ENCODE results near the gene RPS6KA4. TPM values are rescaled to one million over a fixed set of nuclear protein-coding genes. Genes with fewer than 3 reads are reported as not detected.
"Not testable (repeated sequence)": the region's sequence is repeated elsewhere in the genome, so short reads cannot be mapped to it uniquely, and the experiment has no call there.

RPS6KA4 gene
- total RNA-seq, 2 experiments from 2014 or later = 7.3 to 9.2 TPM

DNA sequence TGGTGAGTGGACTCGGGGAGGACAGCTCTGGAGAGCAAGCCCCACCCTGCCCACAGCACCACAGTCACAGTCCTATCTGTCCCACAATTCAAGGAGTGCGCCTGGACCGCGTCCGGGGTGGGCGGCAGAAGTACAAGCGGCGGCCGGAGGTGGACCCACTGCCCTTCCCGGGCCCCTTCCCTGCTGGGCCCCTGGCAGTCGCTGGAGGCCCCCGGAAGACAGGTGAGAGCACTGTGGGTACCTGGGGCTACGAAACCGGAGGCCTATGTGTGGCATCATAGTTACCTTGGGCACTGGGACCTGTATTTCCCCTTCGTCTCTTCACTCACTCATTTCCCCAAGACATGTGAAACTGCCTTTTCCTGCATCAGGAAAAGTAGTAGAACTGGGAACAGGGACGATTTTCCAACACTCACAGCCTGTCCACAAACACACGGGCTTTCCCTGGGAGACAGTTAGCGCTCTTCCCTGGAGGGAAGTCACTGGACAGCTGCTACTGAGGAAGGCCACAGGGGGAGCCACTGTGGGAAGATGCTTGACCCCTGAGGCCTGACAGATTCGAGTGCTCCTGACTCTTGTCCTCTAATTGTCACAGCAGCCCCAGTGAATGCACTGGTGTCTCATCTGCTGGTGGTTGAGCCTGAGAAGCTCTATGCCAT lies 44.7 kb upstream of the RPS6KA4 start:
- DNase-seq = no peak
- no peak overlapping the region for H3K4me3 ChIP-seq (ENCODE audit: low read length)
- Mint-ChIP-seq H3K27me3 (no peaks in the 10 kb centered on the region), H3K4me1 (ENCODE audit: low read depth) (peaks cover 38% of the 10 kb centered on the region), H3K27ac (no peak overlapping the region), H3K4me3 (peak overlapping the region; percentile 38), H3K36me3 (ENCODE audit: low read depth) (peaks cover 48% of the 10 kb centered on the region), H3K9me3 (no peaks in the 10 kb centered on the region)
- H3K36me3 ChIP-seq (ENCODE audit: insufficient read depth, low read length) = peaks cover 28% of the 10 kb centered on the region
- ChIA-PET CTCF (no interaction called here), POLR2A (no interaction called here)
- H3K4me1 ChIP-seq (ENCODE audit: insufficient read depth, low read length) = peaks cover 36% of the 10 kb centered on the region
- no peaks in the 10 kb centered on the region for H3K27me3 ChIP-seq (ENCODE audit: control insufficient read depth in 1 of 2, insufficient read depth in 2 of 2, low read length in 2 of 2)
- intact Hi-C loops (cut with DNase I, micrococcal nuclease) = no loop called here
- no peak for TF ChIP-seq CTCF (IDR thresholded peaks at IDR 0.05)
- ATAC-seq (ENCODE audit: poor library complexity) = no peak
- no peak overlapping the region for H3K27ac ChIP-seq (ENCODE audit: low read depth in 1 of 2, low read length in 2 of 2)
- no peaks in the 10 kb centered on the region for H3K9me3 ChIP-seq (ENCODE audit: control insufficient read depth in 1 of 2, insufficient read depth in 1 of 2, low read length in 2 of 2)

DNA sequence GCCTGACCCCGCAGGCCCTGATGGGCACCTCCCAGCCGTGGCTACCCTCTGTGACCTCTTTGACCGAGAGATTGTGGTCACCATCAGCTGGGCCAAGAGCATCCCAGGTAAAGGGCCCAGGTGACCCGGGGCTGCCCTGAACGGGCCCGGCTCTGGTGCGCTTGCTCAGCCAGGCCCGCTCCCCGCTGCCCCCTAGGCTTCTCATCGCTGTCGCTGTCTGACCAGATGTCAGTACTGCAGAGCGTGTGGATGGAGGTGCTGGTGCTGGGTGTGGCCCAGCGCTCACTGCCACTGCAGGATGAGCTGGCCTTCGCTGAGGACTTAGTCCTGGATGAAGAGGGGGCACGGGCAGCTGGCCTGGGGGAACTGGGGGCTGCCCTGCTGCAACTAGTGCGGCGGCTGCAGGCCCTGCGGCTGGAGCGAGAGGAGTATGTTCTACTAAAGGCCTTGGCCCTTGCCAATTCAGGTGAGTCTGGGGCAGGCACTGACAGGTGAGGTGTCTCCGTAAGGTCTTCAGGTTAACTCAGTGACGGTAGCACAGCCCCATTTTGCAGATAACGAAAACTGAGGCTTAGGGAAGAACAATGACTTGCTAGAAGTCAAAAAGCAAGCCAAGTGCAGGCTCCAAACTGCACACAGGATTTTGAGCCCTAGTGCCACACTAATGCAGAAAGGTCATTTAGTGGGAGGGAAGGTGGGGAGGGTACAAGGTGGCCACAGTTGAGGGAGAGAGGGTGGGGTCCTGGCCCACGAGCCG lies 44.0 kb upstream of the RPS6KA4 start:
- peak in 1 of 14 experiments; percentile 31 for DNase-seq
- ATAC-seq (ENCODE audit: poor library complexity) = no peak
- no peak overlapping the region for H3K4me3 Mint-ChIP-seq
- no peaks in the 10 kb centered on the region for H3K27me3 ChIP-seq (ENCODE audit: control insufficient read depth in 1 of 2, insufficient read depth in 2 of 2, low read length in 2 of 2)
- H3K36me3 Mint-ChIP-seq (ENCODE audit: low read depth) = peaks cover 50% of the 10 kb centered on the region
- peaks cover 40% of the 10 kb centered on the region for H3K4me1 ChIP-seq (ENCODE audit: insufficient read depth, low read length)
- CTCF ChIA-PET = no interaction called here
- H3K36me3 ChIP-seq (ENCODE audit: insufficient read depth, low read length) = peaks cover 31% of the 10 kb centered on the region
- no peak overlapping the region for H3K27ac ChIP-seq (ENCODE audit: low read depth in 1 of 2, low read length in 2 of 2)
- POLR2A ChIA-PET = interaction anchor here (4.0 kb wide), 1 partner anchor 11 kb away, joined by 105 read pairs; the partner anchor contains the start of genes CATSPERZ and ESRRA
- peak overlapping the region; percentile 47 for H3K27ac Mint-ChIP-seq
- peaks cover 41% of the 10 kb centered on the region for H3K4me1 Mint-ChIP-seq (ENCODE audit: low read depth)
- H3K4me3 ChIP-seq (ENCODE audit: low read length) = no peak overlapping the region
- intact Hi-C loops (cut with DNase I, micrococcal nuclease) = loop anchor here in 1 of 2 experiments (5.0 kb wide), 1 partner anchor 42 kb away; the partner anchor contains the start of gene RPS6KA4
- TF ChIP-seq CTCF (IDR thresholded peaks at IDR 0.05) = no peak
- H3K27me3 Mint-ChIP-seq = no peaks in the 10 kb centered on the region
- no peaks in the 10 kb centered on the region for H3K9me3 ChIP-seq (ENCODE audit: control insufficient read depth in 1 of 2, insufficient read depth in 1 of 2, low read length in 2 of 2)
- H3K9me3 Mint-ChIP-seq = no peaks in the 10 kb centered on the region

- peaks cover 34% of the 10 kb centered on the region for H3K36me3 ChIP-seq (ENCODE audit: insufficient read depth, low read length)
- not testable (repeated sequence) for H3K27me3 ChIP-seq (ENCODE audit: control insufficient read depth in 1 of 2, insufficient read depth in 2 of 2, low read length in 2 of 2); H3K27me3 Mint-ChIP-seq; ATAC-seq (ENCODE audit: poor library complexity); H3K9me3 ChIP-seq (ENCODE audit: control insufficient read depth in 1 of 2, insufficient read depth in 1 of 2, low read length in 2 of 2); H3K4me3 ChIP-seq (ENCODE audit: low read length); H3K9me3 Mint-ChIP-seq
- POLR2A ChIA-PET = interaction anchor here (2.2 to 4.0 kb wide), 6 partner anchors 12 to 110 kb away, joined by 7 to 105 read pairs (median 74); partner anchors contain the start of genes CATSPERZ, CCDC88B, ESRRA and FERMT3
- peak in 1 of 14 experiments; percentile 38 for DNase-seq
- H3K4me3 Mint-ChIP-seq = peak overlapping the region; percentile 92
- H3K27ac Mint-ChIP-seq = peak overlapping the region; percentile 98
- peaks cover 57% of the 10 kb centered on the region for H3K36me3 Mint-ChIP-seq (ENCODE audit: low read depth)
- peak overlapping the region; percentile 93 to 99 for H3K27ac ChIP-seq (ENCODE audit: low read depth in 1 of 2, low read length in 2 of 2)
- CTCF ChIA-PET = interaction anchor here (1.5 to 3.0 kb wide), 6 partner anchors 12 to 337 kb away, joined by 4 to 39 read pairs (median 22); partner anchors contain the start of genes CCDC88B, ESRRA and FERMT3
- peaks cover 47% of the 10 kb centered on the region for H3K4me1 Mint-ChIP-seq (ENCODE audit: low read depth)
- H3K4me1 ChIP-seq (ENCODE audit: insufficient read depth, low read length) = peaks cover 40% of the 10 kb centered on the region
- intact Hi-C loops (cut with DNase I, micrococcal nuclease) = loop anchor here in 1 of 2 experiments (5.0 kb wide), 1 partner anchor 41 kb away; the partner anchor contains the start of gene RPS6KA4
Observed at GRCh38 chr11:64315667-64316526, 43.1 kb upstream of the RPS6KA4 start.
